Chondrocyte (in vitro differentiated cells): ENCODE data around the gene XPO6. TPM values are rescaled to one million over a fixed set of nuclear protein-coding genes. Genes with fewer than 3 reads are reported as not detected.
A peak's percentile ranks its signal among the peaks of the same experiment; 100 is the strongest.

Source experiments
- DNase-seq: peaks from one replicate; pipeline ENCODE4 v3.0.0; 2021; ENCODE audit warnings: mixed read lengths, low spot score
- H3K27ac Mint-ChIP-seq: one replicate; pipeline ENCODE4 v1.8.0; 2021; ENCODE audit warnings: mild to moderate bottlenecking, moderate library complexity, mixed read lengths; ENCODE audit not compliant: unreplicated experiment
- H3K27me3 Mint-ChIP-seq: 2 replicates; pipeline ENCODE4 v1.8.0; 2021; ENCODE audit warnings: low read depth, mixed read lengths
- H3K36me3 Mint-ChIP-seq: 2 replicates; pipeline ENCODE4 v1.8.0; 2021; ENCODE audit warnings: low read depth, mixed read lengths
- H3K4me1 Mint-ChIP-seq: 2 replicates; pipeline ENCODE4 v1.8.0; 2021; ENCODE audit warnings: low read depth, mild to moderate bottlenecking, mixed read lengths
- H3K4me3 Mint-ChIP-seq: one replicate; pipeline ENCODE4 v1.8.0; 2021; ENCODE audit warnings: mild to moderate bottlenecking, moderate library complexity, mixed read lengths; ENCODE audit not compliant: unreplicated experiment
- H3K9me3 Mint-ChIP-seq: 2 replicates; pipeline ENCODE4 v1.8.0; 2021; ENCODE audit warnings: low read depth, mixed read lengths
- total RNA-seq: library from RNA; stranded (reverse); gene quantifications from 3 replicates; pipeline ENCODE4 v1.2.1, GENCODE V29; 2021
- TF ChIP-seq, protein P1 (sequence below): fragments of 200-600 bp; sonication (generic); IDR thresholded peaks from 2 replicates; pipeline ENCODE4 v1.5.0; 2021; ENCODE audit warnings: antibody characterized with exemption, mild to moderate bottlenecking, moderate library complexity

The XPO6 gene
- total RNA-seq, 1 donor from 2014 or later = 124 TPM

- peaks cover 1% of the 10 kb centered on the region for H3K36me3 Mint-ChIP-seq
- no peak within 1 kb of the TSS for H3K4me3 Mint-ChIP-seq
These were observed 148.1 kb downstream of the XPO6 start, which contains the start of gene GSG1L for GRCh38 chr16:28063591-28064061. Gene GSG1L, minus strand, starts transcription at chr16:28063714. Its CDS starts 290 bp downstream, at chr16:28063424.

GRCh38 chr16:28062847-28063521 lies 148.8 kb downstream of the XPO6 start:
- H3K4me3 Mint-ChIP-seq = no peak overlapping the region
- peaks cover 6% of the 10 kb centered on the region for H3K4me1 Mint-ChIP-seq
- DNase-seq = no peak
- TF ChIP-seq, protein P1, sequence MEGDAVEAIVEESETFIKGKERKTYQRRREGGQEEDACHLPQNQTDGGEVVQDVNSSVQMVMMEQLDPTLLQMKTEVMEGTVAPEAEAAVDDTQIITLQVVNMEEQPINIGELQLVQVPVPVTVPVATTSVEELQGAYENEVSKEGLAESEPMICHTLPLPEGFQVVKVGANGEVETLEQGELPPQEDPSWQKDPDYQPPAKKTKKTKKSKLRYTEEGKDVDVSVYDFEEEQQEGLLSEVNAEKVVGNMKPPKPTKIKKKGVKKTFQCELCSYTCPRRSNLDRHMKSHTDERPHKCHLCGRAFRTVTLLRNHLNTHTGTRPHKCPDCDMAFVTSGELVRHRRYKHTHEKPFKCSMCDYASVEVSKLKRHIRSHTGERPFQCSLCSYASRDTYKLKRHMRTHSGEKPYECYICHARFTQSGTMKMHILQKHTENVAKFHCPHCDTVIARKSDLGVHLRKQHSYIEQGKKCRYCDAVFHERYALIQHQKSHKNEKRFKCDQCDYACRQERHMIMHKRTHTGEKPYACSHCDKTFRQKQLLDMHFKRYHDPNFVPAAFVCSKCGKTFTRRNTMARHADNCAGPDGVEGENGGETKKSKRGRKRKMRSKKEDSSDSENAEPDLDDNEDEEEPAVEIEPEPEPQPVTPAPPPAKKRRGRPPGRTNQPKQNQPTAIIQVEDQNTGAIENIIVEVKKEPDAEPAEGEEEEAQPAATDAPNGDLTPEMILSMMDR = no peak
- peaks cover 1% of the 10 kb centered on the region for H3K36me3 Mint-ChIP-seq
- H3K9me3 Mint-ChIP-seq = no peaks in the 10 kb centered on the region
- H3K27me3 Mint-ChIP-seq = peaks cover 52% of the 10 kb centered on the region
- no peak overlapping the region for H3K27ac Mint-ChIP-seq

More at GRCh38 chr16:28063591-28064061, 148.1 kb downstream of the XPO6 start, which contains the start of gene GSG1L:
- DNase-seq = no peak
- H3K27ac Mint-ChIP-seq = no peak within 1 kb of the TSS
- H3K27me3 Mint-ChIP-seq = peaks cover 47% of the 10 kb centered on the region
- peaks cover 12% of the 10 kb centered on the region for H3K4me1 Mint-ChIP-seq
- TF ChIP-seq, protein P1 = peak; percentile 58
- H3K9me3 Mint-ChIP-seq = no peaks in the 10 kb centered on the region

DNA sequence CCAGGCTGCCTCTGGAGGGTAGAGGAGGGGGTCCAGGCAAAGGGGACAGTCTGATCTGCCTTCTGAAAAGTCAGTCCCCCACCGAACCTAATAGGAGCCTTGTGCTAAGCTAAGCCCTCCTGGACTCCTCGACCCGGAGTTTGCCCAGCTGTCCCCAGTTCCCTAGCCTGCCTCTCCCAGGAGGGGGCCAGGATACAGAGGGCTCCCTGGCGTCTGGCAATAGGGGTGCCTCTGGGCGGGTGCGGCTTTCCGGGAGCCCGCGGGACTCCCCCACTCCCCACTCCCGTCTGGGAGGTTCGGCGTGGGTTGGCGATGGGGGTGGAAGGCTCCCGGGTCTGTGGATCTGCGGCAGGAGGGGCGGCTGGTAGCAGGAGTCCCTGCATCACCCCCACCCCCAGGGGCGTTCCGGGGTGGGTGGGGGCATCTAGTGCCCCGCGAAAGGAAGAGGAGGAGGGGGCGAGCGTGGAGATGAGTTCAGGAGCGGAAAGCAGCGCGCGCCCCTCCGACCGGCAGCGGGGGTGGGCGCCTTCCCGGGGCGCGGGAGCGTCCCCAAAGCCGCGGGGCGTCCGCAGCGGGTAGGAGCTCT lies 149.4 kb downstream of the XPO6 start:
- no peaks in the 10 kb centered on the region for H3K4me1 Mint-ChIP-seq
- TF ChIP-seq, protein P1 = no peak
- peaks cover 1% of the 10 kb centered on the region for H3K36me3 Mint-ChIP-seq
- DNase-seq = no peak
- no peak overlapping the region for H3K4me3 Mint-ChIP-seq
- H3K27ac Mint-ChIP-seq = no peak overlapping the region
- H3K9me3 Mint-ChIP-seq = no peaks in the 10 kb centered on the region
- peaks cover 59% of the 10 kb centered on the region for H3K27me3 Mint-ChIP-seq

DNA sequence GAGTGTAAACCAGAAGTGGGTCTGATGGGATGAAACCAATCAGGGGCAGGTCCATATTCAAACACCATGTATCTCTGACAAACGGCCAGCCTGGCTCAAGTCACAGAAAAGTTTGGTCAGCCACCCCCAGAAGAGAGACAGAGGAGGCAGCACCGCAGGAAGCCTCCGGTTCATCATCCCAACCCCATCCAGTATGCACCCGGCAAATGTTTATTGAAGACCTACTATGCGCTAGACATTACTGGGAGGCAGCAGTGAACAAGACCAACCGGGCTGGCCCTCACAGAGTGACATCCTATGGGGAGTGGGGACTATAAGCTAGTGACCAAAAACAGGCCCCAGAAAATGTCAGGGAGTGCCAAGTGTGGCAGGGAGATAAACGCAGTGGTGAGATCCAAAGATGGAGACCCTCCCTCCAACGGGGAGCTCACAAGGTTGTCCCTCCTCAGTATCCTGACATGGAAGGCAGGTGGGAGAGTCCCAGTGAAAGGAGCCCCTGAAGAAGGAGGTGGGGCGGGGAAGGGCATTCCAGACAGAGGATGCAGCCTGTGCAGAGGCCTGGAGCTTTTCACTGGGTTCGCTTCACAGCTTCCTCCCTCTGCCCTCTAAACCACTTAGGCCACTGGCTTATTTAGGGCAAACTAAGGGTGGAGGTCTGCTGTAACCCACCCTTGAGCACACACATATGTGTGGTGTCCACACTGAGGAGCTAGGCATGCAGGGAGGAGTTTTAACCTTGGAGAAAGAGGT lies 150.2 kb downstream of the XPO6 start:
- H3K4me3 Mint-ChIP-seq = no peak overlapping the region
- TF ChIP-seq, protein P1 = no peak
- DNase-seq = no peak
- H3K27me3 Mint-ChIP-seq = peaks cover 67% of the 10 kb centered on the region
- H3K4me1 Mint-ChIP-seq = no peaks in the 10 kb centered on the region
- H3K36me3 Mint-ChIP-seq = peaks cover 3% of the 10 kb centered on the region
- no peaks in the 10 kb centered on the region for H3K9me3 Mint-ChIP-seq
- H3K27ac Mint-ChIP-seq = no peak overlapping the region
